Stimulated activated CD4-positive, alpha-beta T cell treated with anti-CD3 and anti-CD28 coated beads, Interleukin-4, amount 100 ng/mL, for 24 hours (primary cell): ENCODE measurements around the gene LGR4.

Experiments used
- DNase-seq: peaks from one replicate; pipeline ENCODE4 v3.0.0-alpha.2; 2020

LGR4 gene

DNA sequence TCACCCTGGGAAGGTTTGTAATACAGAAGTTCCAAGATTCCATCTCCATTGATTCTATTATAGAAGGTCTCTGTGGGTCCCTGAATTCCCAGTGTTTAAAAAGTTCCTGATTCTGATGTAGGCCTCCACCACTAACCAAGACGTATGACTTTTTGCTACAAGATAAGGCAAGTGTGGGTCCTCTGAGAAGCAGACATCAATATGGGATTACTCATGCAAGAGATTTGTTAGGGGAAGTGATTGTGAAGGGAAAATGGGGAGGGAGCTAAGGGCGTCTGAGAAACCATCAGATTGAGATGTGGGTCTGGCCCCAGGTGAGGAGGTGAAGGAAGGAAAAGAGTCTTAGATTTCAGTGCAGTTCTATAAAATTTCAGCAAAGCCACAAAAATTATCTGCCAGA is 10.2 kb upstream of the LGR4 start:
- DNase-seq, result no peak

GRCh38 chr11:27481992-27482391 is 9.4 kb upstream of the LGR4 start:
- DNase-seq, result no peak

- DNase-seq, result no peak
Measured at GRCh38 chr11:27477831-27478230, 5.2 kb upstream of the LGR4 start.

GRCh38 chr11:27477243-27477642 is 4.7 kb upstream of the LGR4 start:
- no peak for DNase-seq

- DNase-seq, result no peak
Measured at GRCh38 chr11:27475622-27476021, 3.0 kb upstream of the LGR4 start.

- no peak for DNase-seq
Measured at GRCh38 chr11:27473017-27473406, 422 bp upstream of the LGR4 start.

- peak; percentile 6 for DNase-seq
Measured at GRCh38 chr11:27471589-27472397, 797 bp downstream of the LGR4 start.

GRCh38 chr11:27470826-27471588 is 1.6 kb downstream of the LGR4 start:
- DNase-seq, result no peak

DNA sequence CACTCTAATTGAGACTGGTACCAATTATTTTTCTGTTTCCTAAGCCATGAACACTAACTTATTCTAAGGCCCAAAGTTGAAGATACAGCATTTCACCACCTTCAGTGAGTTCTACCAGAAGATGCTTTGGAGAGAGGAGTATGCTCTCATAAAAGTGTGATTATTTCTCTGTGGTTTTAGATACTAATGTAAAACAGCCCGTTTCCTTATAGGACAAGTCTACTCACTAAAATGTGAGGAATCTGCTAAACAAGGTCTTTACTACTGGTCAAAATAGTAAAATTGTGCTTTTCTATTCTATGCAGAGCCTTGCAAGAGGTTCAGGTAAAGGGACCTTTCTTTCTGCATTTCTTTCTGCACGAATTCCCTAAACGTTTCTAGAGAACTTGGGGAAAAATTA is 2.4 kb downstream of the LGR4 start:
- DNase-seq, result no peak

DNA sequence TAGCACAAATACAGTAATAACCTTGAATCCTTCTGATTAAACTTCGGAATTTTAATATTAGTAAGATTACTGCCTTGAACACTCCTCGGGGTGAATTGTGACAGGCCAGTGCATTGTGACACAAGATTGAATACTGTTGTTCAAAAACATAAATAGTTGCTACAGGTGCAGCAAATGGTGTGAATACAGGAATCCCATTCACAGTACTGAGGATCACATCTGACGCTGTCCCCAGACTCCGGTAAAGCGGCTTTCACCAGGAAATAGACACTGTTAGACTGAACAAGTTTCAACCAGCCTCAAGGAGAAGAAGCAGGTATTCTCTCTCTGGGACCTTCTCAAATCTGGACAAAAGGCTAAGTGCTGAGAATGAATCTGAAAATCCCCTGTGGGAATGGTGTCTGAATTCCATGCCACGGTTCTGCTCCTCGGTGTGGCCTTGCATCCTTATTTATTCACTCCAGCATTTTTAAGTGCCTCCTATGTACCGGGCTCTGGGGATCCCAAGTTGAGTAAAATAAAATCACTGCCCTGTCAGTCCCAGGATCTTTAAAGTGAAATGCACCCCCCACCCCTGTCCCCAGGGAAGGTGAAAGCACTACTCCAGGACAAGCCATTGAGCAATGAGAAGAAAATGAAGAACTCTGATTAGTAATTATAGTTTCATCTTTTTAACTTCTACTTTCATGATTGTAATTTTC is 3.4 kb downstream of the LGR4 start:
- no peak for DNase-seq

DNA sequence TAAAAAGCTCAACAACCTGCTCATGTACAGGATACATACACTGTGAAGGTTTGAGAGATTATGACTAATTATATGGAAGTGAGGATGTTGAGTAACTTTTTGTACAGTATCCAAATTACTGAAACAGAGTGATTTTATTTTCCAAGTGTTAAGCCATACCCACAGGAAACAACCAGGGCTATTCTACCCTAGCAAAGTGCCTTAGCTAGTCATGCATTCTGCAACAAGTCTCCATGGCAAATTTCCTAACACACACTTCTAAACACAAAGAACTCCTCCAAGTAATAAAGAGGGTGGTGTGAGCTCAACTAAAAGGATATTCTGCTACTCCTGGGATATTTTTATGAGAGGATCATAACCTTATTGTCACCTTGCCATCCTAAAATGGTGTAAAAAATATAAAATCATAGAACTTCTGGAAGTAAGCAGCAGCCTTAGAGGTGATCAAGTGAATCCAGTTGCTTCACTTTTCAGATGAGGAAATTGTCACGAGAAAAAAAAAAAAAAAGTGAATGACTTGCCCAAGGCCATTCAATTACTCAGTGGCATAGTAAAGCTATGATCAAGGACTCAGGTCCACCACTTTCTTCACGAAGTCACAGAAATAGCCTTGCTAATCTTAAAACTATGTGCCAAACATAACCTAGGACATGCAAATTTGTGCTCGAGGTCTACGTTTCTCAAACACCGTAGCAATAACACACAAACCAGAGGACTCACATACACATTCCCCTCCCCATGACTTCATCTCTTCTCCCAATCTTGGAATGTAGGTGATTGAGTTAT is 4.2 kb downstream of the LGR4 start:
- DNase-seq, result no peak

GRCh38 chr11:27467181-27467913 is 5.2 kb downstream of the LGR4 start:
- no peak for DNase-seq

DNA sequence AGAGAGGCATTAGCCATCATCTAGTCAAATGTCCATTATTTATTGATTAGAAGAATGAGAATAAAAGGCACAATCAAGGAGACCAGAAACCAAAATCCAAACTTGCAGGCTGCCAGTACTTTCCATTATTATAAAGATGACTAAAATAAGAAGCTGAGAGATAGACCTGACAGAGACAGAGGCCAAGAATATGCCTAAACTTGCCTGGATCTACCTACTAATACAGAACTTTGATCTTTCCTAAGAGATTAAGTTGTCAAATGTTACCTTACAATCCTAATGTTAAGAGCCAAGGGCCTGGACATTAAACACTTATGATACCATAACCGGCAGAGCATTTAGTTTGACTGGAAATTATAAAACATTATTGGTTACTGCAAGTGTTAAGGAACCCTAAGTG is 6.2 kb downstream of the LGR4 start:
- no peak for DNase-seq

DNA sequence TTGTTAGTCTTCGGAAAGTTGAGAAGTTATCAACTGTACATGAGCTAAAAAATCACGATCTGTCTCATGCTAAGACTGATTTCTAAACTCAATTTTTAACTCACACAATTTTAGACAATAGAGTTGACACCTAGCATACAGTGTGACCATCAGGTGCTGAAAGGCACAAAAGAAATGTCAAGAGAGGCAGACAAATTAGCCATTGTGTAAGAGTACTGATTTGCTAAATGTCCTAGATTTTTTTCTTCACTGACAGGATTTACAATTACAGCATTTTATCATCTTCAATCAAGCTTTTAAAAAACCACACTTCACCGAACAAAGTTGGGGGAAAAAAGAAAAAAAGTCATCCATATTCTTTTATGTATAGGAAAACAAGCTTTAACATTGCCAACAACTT is 7.0 kb downstream of the LGR4 start:
- DNase-seq, result no peak

GRCh38 chr11:27464909-27465308 is 7.7 kb downstream of the LGR4 start:
- no peak for DNase-seq

GRCh38 chr11:27464289-27464696 is 8.3 kb downstream of the LGR4 start:
- no peak for DNase-seq

GRCh38 chr11:27462543-27462942 is 10.0 kb downstream of the LGR4 start:
- DNase-seq, result no peak

DNA sequence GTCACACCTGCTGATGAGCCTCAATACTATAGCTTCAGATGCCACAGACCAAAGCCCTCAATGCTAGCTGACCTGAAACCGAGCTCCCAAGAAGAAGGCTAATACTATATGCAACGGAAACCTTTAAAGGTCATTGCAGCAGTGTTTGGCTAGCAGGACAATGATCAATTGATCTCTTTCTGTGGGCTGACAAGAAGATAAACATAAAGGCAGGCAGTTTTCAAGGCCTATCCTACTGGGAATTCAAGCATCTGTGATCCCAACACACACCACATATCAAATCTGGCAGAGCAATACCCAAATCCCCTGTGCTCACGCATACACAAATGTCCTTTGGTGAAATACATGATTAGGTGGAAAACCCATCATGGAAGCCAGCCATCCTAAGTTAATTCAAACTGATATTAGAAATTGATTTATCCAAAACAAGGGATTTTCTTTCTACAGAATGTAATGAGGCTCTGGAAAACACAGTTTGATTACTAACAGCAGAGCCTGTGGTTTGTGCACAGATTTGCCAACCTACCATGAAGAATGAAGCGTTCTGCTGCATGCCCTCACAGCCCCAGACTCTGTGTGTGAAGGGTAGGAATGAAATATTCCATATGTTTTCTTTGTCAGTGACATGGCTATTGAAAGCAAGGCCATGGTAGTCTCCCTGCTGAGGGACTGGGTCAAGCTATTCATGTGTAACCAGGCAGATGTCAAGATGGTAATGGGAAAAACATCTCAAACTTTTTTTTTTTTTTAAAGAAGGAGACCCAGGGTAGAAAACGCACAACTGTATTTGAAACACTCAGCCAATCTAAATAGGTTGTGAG is 12.2 kb downstream of the LGR4 start:
- no peak for DNase-seq

DNA sequence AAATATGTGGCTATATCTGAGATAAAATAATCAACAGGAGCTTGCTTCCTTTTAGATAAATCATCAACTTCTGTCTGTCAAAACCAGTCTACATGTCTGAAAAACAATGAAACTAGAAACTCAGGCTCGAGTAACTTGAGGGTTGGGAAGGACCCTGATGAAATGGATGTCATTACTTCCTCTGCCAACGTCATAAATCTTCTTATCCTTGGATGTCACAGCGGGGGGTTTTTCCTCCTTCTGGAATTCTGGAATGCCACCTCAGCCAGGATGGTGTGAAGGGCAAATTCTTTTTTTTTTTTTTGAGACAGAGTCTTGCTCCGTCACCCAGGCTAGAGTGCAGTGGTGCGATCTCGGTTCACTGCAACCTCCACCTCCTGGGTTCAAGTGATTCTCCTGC is 13.4 kb downstream of the LGR4 start:
- no peak for DNase-seq

GRCh38 chr11:27458182-27458581 is 14.4 kb downstream of the LGR4 start:
- DNase-seq, result no peak

GRCh38 chr11:27456795-27457329 is 15.7 kb downstream of the LGR4 start:
- DNase-seq, result no peak
